A549 (cell line): ENCODE measurements around the gene RNF207. TPM values are rescaled to one million over a fixed set of nuclear protein-coding genes. Genes with fewer than 3 reads are reported as not detected.

ENCODE experiments used
- ATAC-seq, 2 experiments: fragments of 200-7000 bp in 1 of 2; fragments of >200 bp in 1 of 2; cut with Nextera tagmentation in 1 of 2; cut with Tn5 transposase in 1 of 2; 3 replicates each; pipeline versions ENCODE4 v1.8.0 to v1.9.1; 2018 to 2020; ENCODE audit warnings: mild to moderate bottlenecking in 1 of 2, moderate library complexity in 1 of 2
- CTCF ChIA-PET: fragments of 300-600 bp; sonication (Branson Sonifier 250); formaldehyde crosslinking; extraction: SDS; loops from one replicate; lab custom pipeline; 2021; ENCODE audit warnings: antibody characterized with exemption, inconsistent platforms; lab: Yijun Ruan, JAX
- POLR2A ChIA-PET: fragments of 350-600 bp; formaldehyde crosslinking; extraction: SDS; loops from one replicate; lab custom pipeline; 2021; ENCODE audit warnings: antibody characterized with exemption, inconsistent platforms; lab: Yijun Ruan, JAX
- DNase-seq, 2 experiments: peaks; one replicate each; pipeline versions ENCODE4 v3.0.0 to v3.0.0-alpha.2; 2011 to 2016; ENCODE audit warnings: low read depth in 1 of 2, low spot score in 1 of 2
- FAIRE-seq: peaks from 2 replicates; lab custom pipeline; 2011; peaks lifted over from hg19 to GRCh38; lab: Jason Lieb, UNC
- H3K27ac ChIP-seq, 2 experiments: fragments of >200 bp; sonication (Bioruptor Twin); formaldehyde crosslinking; 3 replicates each; pipeline ENCODE4 v1.5.1; 2016 to 2017
- H3K4me1 ChIP-seq: fragments of >200 bp; sonication (Bioruptor Twin); formaldehyde crosslinking; 3 replicates; pipeline ENCODE4 v1.6.1; 2016
- H3K4me2 ChIP-seq: fragments of >200 bp; sonication (Bioruptor Twin); formaldehyde crosslinking; 3 replicates; pipeline ENCODE4 v1.6.1; 2016
- H3K4me3 ChIP-seq: fragments of >200 bp; sonication (Bioruptor Twin); formaldehyde crosslinking; 3 replicates; pipeline ENCODE4 v1.5.1; 2016
- H3K9me3 ChIP-seq: fragments of >200 bp; sonication (Bioruptor Twin); formaldehyde crosslinking; 3 replicates; pipeline ENCODE4 v1.6.1; 2016
- BHLHE40 ChIP-seq: IDR thresholded peaks from 2 replicates; pipeline ENCODE4 v1.6.1; 2012; ENCODE audit warnings: low read depth, low read length, inconsistent platforms
- EHMT2 ChIP-seq: fragments of 200-600 bp; sonication (generic); IDR thresholded peaks from 2 replicates; pipeline ENCODE4 v1.6.1; 2016; ENCODE audit warnings: antibody characterized with exemption, low read depth, mild to moderate bottlenecking, moderate library complexity
- EP300 ChIP-seq, 2 experiments: fragments of >200 bp; sonication (Bioruptor Twin); formaldehyde crosslinking; IDR thresholded peaks; 2 replicates in 1 of 2; 3 replicates in 1 of 2; pipeline ENCODE4 v1.6.1; 2016 to 2017
- GATA3 ChIP-seq: IDR thresholded peaks from 2 replicates; pipeline ENCODE4 v1.6.1; 2012; ENCODE audit warnings: borderline replicate concordance
- HDAC2 ChIP-seq: fragments of 200-600 bp; sonication (generic); IDR thresholded peaks from 2 replicates; pipeline ENCODE4 v1.6.1; 2016
- JUNB ChIP-seq: fragments of >200 bp; sonication (Bioruptor Twin); formaldehyde crosslinking; IDR thresholded peaks from 2 replicates; pipeline ENCODE4 v1.6.1; 2016
- MAFK ChIP-seq: fragments of 450-650 bp; IDR thresholded peaks from 2 replicates; pipeline ENCODE4 v1.6.1; 2014; ENCODE audit not compliant: partially characterized antibody
- NPAS2 ChIP-seq: fragments of 250-450 bp; sonication (Bioruptor Pico); IDR thresholded peaks from 2 replicates; pipeline ENCODE4 v1.8.0; 2022; ENCODE audit warnings: mild to moderate bottlenecking, moderate library complexity, borderline replicate concordance
- NR3C1 ChIP-seq: fragments of >200 bp; sonication (Bioruptor Twin); formaldehyde crosslinking; IDR thresholded peaks from 3 replicates; pipeline ENCODE4 v1.6.1; 2017
- RAD21 ChIP-seq, 2 experiments: fragments of >200 bp in 1 of 2; sonication (Bioruptor Twin) in 1 of 2; formaldehyde crosslinking in 1 of 2; IDR thresholded peaks in 1 of 2; conservative IDR thresholded peaks in 1 of 2; 2 replicates in 1 of 2; 3 replicates in 1 of 2; pipeline ENCODE4 v1.6.1; 2012 to 2018; ENCODE audit warnings: inconsistent platforms in 1 of 2
- RFX5 ChIP-seq: fragments of 450-650 bp; IDR thresholded peaks from 2 replicates; pipeline ENCODE4 v1.7.1; 2014; ENCODE audit warnings: antibody characterized with exemption, mild to moderate bottlenecking, moderate library complexity
- SMC3 ChIP-seq: fragments of >200 bp; sonication (Bioruptor Twin); formaldehyde crosslinking; IDR thresholded peaks from 3 replicates; pipeline ENCODE4 v1.6.1; 2018; ENCODE audit warnings: inconsistent platforms
- SREBF2 ChIP-seq: fragments of 450-650 bp; IDR thresholded peaks from 2 replicates; pipeline ENCODE4 v1.6.1; 2014; ENCODE audit warnings: mild to moderate bottlenecking, moderate library complexity
- TFCP2L1 ChIP-seq: fragments of 250-450 bp; sonication (Bioruptor Pico); IDR thresholded peaks from 2 replicates; pipeline ENCODE4 v1.5.0; 2021; ENCODE audit warnings: mild to moderate bottlenecking
- TP53 ChIP-seq: fragments of 250-450 bp; sonication (Bioruptor Pico); IDR thresholded peaks from 2 replicates; pipeline ENCODE4 v1.5.0; 2021; ENCODE audit warnings: mild to moderate bottlenecking, moderate library complexity
- ZFP36 ChIP-seq: fragments of 450-650 bp; IDR thresholded peaks from 2 replicates; pipeline ENCODE4 v1.6.1; 2014; ENCODE audit warnings: borderline replicate concordance; ENCODE audit not compliant: partially characterized antibody
- WGBS: methylation state at CpG from one replicate; pipeline ENCODE4 v1.1.6; 2017; ENCODE audit errors: missing lambda C conversion rate; 5-methylcytosine and 5-hydroxymethylcytosine counted together
- polyA plus RNA-seq, 4 experiments: library from polyadenylated mRNA; depleted of rRNA in 3 of 4; stranded (reverse); fragments of >200 nt; fragmentation: RNase III in 1 of 4; extraction: RNeasy Plus Mini Kit Qiagen cat#74134 plus additional on column Dnase treatment in 1 of 4; gene quantifications; 2 replicates in 3 of 4; 3 replicates in 1 of 4; pipeline ENCODE4 v1.2.3, GENCODE V29; 2011 to 2017
- TF ChIP-seq, protein P1 (sequence below): fragments of 150-350 bp; IDR thresholded peaks from 2 replicates; pipeline ENCODE4 v1.6.1; 2014; ENCODE audit warnings: low read depth, mild to moderate bottlenecking, low read length
- TF ChIP-seq, protein P2 (sequence below): fragments of >200 bp; sonication (Bioruptor Twin); formaldehyde crosslinking; IDR thresholded peaks from 2 replicates; pipeline ENCODE4 v1.6.1; 2016
- TF ChIP-seq, protein P3 (sequence below): fragments of 450-650 bp; IDR thresholded peaks from 2 replicates; pipeline ENCODE4 v1.6.1; 2014; ENCODE audit warnings: antibody characterized with exemption
- TF ChIP-seq, protein P4 (sequence below): fragments of 250-450 bp; sonication (Bioruptor Pico); IDR thresholded peaks from 2 replicates; pipeline ENCODE4 v1.5.0; 2021; ENCODE audit warnings: mild to moderate bottlenecking, moderate library complexity, borderline replicate concordance
- TF ChIP-seq, protein P5 (sequence below): fragments of >200 bp; sonication (Bioruptor Twin); formaldehyde crosslinking; IDR thresholded peaks from 3 replicates; pipeline ENCODE4 v1.5.1; 2016

The RNF207 gene
- polyA plus RNA-seq, 2 of the 4 experiments (the other 2 are of a cell fraction): 11.3 to 24.6 TPM

DNA sequence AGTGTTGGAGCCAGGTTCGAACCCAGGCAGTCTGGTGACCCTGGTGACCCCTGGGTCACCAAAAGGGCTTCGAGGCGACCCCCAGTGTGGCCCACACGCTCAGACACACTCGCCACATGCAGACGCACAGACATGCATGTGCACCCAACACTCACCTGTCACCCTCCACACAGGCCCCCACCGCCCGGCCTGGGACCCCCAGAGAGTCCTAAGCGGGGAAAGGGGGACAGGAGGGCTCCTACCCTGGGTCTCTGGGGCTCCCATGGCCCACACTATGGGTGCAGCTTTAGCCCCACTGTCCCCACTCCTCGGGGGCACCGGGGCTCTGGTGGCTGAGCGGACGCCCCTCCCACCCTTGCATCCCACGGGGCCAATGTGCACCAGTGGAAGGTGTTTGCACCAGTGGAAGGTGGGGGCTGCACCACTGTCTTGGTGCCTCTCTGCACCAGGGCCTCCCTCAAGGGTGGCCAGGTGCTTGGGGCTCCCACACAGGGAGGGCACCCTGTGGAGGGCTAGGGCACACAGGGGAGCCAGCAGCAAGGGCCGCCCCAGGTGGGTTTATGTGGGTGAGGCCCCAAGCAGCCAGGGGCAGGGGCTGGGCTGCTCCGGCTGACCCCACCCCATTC, 35.7 kb upstream of the RNF207 start:
- Histone ChIP-seq H3K27ac (no peak overlapping the region), H3K9me3 (no peaks in the 10 kb centered on the region), H3K4me3 (no peak overlapping the region), H3K4me2 (no peak overlapping the region), H3K4me1 (no peaks in the 10 kb centered on the region)
- CTCF ChIA-PET: interaction anchor here (1.1 to 2.7 kb wide), 7 partner anchors 12 to 88 kb away, joined by 3 to 16 read pairs (median 4); no protein-coding TSS in a partner anchor
- WGBS: 59% methylated on average over 6 of the region's 16 CpGs
- ATAC-seq: no peak
- no peak for FAIRE-seq
- TF ChIP-seq RAD21 (conservative IDR thresholded peaks at IDR 0.05 in 1 of 2, IDR thresholded peaks at IDR 0.05 in 1 of 2): no peak
- no peak for DNase-seq
- POLR2A ChIA-PET: no interaction called here

DNA sequence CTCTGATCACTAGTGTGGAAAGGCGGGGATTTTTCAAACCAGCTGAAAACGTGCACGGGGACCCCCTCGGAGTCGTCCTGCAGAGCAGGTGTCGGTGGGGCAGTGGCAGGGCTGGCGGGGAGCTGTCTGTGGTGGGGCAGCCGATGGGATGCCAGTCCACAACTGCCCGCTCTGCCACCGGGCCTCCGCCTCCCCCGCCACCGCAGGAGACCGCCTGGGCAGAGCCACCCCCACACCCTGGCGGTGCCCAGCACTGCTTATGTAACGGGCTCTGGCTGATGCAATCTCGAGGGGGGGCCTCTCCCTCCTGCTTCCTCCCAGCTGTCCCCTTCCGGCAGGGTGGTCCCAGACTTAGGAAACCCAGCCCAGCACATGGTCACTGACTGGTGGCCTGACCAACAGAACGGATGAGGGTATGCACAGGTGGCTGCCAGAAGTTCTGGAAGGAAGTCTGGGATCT, 35.1 kb upstream of the RNF207 start:
- Histone ChIP-seq H3K27ac (no peak overlapping the region), H3K4me2 (no peak overlapping the region)
- CTCF ChIA-PET: interaction anchor here (0.6 to 3.2 kb wide), 16 partner anchors 8 to 137 kb away, joined by 3 to 18 read pairs (median 4); no protein-coding TSS in a partner anchor
- WGBS: 59% methylated on average over 4 of the region's 19 CpGs
- no peak for ATAC-seq
- DNase-seq: no peak
- TF ChIP-seq, protein P1, sequence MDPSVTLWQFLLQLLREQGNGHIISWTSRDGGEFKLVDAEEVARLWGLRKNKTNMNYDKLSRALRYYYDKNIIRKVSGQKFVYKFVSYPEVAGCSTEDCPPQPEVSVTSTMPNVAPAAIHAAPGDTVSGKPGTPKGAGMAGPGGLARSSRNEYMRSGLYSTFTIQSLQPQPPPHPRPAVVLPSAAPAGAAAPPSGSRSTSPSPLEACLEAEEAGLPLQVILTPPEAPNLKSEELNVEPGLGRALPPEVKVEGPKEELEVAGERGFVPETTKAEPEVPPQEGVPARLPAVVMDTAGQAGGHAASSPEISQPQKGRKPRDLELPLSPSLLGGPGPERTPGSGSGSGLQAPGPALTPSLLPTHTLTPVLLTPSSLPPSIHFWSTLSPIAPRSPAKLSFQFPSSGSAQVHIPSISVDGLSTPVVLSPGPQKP: no peak
- TF ChIP-seq, protein P2, sequence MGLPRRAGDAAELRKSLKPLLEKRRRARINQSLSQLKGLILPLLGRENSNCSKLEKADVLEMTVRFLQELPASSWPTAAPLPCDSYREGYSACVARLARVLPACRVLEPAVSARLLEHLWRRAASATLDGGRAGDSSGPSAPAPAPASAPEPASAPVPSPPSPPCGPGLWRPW: no peak
- TF ChIP-seq HDAC2 (no peak), TP53 (CRISPR knock-in tag) (no peak), RFX5 (no peak), NR3C1 (no peak), JUNB (no peak), EHMT2 (no peak), ZFP36 (no peak), TFCP2L1 (CRISPR knock-in tag) (no peak), NPAS2 (no peak), SREBF2 (no peak), MAFK (no peak), EP300 (IDR thresholded peaks at IDR 0.05) (no peak), SMC3 (no peak)
- TF ChIP-seq, protein P3, sequence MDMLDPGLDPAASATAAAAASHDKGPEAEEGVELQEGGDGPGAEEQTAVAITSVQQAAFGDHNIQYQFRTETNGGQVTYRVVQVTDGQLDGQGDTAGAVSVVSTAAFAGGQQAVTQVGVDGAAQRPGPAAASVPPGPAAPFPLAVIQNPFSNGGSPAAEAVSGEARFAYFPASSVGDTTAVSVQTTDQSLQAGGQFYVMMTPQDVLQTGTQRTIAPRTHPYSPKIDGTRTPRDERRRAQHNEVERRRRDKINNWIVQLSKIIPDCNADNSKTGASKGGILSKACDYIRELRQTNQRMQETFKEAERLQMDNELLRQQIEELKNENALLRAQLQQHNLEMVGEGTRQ: no peak
- TF ChIP-seq, protein P4, sequence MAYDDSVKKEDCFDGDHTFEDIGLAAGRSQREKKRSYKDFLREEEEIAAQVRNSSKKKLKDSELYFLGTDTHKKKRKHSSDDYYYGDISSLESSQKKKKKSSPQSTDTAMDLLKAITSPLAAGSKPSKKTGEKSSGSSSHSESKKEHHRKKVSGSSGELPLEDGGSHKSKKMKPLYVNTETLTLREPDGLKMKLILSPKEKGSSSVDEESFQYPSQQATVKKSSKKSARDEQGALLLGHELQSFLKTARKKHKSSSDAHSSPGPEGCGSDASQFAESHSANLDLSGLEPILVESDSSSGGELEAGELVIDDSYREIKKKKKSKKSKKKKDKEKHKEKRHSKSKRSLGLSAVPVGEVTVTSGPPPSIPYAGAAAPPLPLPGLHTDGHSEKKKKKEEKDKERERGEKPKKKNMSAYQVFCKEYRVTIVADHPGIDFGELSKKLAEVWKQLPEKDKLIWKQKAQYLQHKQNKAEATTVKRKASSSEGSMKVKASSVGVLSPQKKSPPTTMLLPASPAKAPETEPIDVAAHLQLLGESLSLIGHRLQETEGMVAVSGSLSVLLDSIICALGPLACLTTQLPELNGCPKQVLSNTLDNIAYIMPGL (CRISPR knock-in tag): no peak
- TF ChIP-seq, all 56 proteins: peak for 0
- no peaks in the 10 kb centered on the region for H3K9me3 ChIP-seq
- POLR2A ChIA-PET: no interaction called here
- H3K4me3 ChIP-seq: no peak overlapping the region
- FAIRE-seq: no peak
- no peaks in the 10 kb centered on the region for H3K4me1 ChIP-seq

DNA sequence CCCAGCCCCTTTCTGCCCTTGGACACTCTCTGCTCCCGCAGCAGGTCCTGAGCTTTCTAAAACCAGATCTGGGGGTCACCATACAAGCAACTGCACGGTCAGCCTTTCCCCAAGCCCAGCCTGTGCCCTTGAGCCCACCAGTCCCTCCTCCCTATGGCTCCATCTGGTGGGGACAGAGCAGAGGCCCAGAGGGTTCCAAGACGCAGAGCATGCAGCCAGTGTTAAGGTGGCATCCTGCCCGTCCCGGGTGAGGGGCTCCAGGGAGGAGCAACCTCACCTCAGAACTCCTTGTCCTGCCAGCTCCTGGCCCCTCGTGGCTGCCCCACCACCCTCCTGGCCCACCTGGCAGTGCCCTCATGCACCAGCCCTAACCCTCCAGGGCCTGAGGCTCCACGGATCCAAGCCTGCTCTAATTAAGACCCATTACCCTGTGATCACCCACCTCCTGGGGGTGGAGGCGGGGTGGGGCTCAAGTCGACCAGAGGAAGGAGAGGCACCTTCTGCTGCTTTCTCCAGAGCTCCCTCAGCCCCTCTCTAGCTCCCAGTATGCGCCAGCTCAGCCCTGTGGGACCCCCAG, 34.3 kb upstream of the RNF207 start:
- peak; percentile 33 to 41 for DNase-seq
- Histone ChIP-seq H3K4me1 (no peaks in the 10 kb centered on the region), H3K27ac (no peak overlapping the region), H3K9me3 (no peaks in the 10 kb centered on the region), H3K4me2 (no peak overlapping the region), H3K4me3 (no peak overlapping the region)
- peak; percentile 79 to 90 for ATAC-seq
- WGBS: 55% methylated on average over 2 of the region's 10 CpGs
- CTCF ChIA-PET: interaction anchor here (0.6 to 3.2 kb wide), 22 partner anchors 9 to 138 kb away, joined by 3 to 18 read pairs (median 4); no protein-coding TSS in a partner anchor
- FAIRE-seq: no peak
- POLR2A ChIA-PET: no interaction called here
- TF ChIP-seq GATA3 (no peak), SMC3 (peak; percentile 66), BHLHE40 (no peak), RAD21 (conservative IDR thresholded peaks at IDR 0.05 in 1 of 2, IDR thresholded peaks at IDR 0.05 in 1 of 2) (peak; percentile 48 to 61)
- TF ChIP-seq, protein P5, sequence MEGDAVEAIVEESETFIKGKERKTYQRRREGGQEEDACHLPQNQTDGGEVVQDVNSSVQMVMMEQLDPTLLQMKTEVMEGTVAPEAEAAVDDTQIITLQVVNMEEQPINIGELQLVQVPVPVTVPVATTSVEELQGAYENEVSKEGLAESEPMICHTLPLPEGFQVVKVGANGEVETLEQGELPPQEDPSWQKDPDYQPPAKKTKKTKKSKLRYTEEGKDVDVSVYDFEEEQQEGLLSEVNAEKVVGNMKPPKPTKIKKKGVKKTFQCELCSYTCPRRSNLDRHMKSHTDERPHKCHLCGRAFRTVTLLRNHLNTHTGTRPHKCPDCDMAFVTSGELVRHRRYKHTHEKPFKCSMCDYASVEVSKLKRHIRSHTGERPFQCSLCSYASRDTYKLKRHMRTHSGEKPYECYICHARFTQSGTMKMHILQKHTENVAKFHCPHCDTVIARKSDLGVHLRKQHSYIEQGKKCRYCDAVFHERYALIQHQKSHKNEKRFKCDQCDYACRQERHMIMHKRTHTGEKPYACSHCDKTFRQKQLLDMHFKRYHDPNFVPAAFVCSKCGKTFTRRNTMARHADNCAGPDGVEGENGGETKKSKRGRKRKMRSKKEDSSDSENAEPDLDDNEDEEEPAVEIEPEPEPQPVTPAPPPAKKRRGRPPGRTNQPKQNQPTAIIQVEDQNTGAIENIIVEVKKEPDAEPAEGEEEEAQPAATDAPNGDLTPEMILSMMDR: peak; percentile 48
